Activated T-helper 1 cell treated with Interleukin-2 at 50 U/mL for 16 hours (primary cell): ENCODE measurements around the gene RDX.

Source experiments
- DNase-seq: peaks from one replicate; pipeline ENCODE4 v3.0.0-alpha.2; 2020; ENCODE audit warnings: low read depth

RDX gene

DNA sequence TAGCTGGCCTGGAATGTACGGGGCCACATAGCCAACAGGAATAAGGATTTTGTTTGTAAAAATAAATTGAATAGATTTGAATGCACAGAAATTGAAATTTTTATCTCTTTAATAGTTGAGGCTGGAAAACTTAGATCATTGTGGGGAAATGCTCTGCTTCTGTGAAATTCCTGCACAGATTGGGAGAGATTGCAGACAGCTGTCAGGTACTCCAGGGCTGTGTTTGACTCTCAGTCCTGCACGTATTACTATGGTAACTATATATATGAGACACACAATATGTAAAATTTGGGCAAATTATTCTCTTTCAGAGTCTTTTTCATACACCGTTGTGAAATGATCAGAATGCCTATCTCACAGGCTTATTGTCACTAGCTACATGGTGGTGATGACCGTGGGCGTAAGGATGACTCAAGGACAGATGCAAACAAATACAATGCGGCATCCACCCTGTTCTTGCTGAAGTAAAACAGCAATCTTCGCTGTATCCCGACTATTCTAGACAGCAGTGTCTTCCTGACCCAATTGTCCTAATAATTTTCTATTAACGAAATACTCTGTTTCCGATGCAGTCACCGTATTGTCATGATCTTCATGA is 123.8 kb downstream of the RDX start:
- no peak for DNase-seq

DNA sequence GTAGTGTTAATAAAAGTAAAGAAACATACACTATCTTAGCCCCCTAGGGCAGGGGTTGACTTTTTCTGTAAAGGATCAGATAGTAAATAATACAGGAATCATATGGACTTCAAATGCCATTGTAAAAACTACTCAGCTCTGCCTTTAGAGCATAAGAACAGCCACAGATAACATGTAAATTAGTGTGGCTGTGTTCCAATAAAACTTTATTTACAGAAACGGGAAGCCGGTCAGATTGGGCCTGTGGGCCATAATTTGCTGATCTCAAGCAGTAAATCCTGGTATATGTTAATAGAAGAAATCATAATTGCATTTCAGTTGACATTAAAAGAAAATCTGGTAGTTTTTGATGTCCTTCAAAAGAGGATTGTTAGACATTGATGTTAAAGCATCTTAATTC is 126.7 kb downstream of the RDX start:
- DNase-seq: no peak

DNA sequence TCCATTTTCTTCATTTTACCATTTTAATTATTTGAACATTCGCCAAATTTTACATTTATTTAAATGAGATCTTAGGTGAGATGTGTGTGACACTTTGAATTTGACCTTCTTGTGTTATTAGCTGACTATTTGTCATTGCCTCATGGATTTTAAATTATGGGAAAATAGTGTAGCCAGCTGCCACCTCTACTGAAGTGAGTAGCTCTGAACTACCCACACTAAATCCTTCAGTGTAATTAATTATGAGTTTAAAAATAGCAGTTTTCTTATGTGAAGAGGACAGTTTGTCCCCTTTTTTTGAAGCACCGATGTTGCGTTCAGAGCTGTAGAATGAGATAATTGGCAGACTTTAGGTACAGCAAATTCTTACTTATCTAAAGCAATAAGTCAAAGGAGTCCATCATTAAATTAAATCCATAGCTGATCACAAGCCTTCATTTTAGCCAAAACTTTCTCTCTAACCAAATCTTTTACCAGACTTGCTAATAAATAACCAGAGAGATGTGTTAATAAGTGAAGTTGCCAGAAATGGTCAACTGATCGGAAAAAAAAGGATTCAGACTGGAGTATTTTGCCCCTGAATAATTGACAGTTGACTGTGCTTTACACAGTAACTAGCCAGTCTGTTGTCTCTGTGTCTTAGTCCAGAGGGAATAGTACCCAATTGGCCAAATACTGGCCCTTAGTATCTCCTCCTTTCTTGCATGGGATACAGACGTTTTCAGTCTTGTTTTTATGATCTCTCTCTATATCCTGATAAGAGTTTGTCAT is 128.2 kb downstream of the RDX start:
- DNase-seq: no peak

DNA sequence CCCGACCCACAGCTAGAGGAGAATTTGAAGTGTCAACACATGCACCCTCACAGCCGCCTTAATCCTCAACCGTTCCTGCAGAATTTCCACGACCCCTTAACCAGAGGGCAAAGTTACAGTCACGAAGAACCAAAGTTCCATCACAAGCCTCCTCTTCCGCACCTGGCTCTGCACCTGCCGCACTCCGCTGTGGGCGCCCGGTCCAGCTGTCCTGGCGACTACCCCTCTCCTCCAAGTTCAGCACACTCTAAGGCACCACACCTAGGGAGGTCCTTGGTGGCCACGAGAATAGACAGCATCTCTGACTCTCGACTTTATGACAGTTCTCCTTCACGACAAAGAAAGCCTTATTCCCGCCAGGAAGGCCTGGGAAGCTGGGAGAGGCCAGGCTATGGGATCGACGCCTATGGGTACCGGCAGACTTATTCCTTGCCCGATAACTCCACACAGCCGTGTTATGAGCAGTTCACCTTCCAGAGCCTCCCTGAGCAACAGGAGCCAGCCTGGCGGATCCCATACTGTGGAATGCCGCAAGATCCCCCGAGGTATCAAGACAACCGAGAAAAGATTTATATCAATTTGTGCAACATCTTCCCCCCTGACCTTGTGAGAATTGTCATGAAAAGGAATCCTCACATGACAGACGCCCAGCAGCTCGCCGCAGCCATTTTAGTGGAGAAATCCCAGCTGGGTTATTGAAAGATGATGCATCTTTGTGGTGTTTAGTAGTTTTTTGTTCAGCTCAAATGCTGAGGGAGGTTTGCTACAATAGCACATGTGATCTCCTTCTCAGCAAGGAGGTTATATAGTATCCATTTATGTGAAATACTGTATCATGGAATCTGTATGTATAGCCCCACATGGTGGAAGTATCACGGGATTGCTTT is 131.1 kb downstream of the RDX start:
- no peak for DNase-seq

DNA sequence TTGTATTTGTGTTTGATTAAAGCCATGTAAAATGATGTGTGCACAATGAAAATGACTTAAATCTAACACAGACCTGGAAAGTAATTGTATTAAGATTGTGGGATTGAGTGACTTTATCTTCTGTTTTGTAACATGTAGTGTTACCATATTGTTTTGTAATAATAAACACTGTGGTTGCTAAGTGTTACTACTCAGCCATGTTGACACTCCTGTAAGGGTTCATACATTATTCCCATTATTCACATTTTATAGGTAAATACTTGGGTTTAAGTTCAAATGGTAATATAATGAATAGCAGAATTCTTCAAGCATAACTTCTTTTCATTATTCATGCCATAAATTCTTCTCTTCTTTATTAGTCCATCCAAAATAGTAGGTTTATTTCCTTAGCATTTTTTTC is 134.2 kb downstream of the RDX start:
- no peak for DNase-seq

DNA sequence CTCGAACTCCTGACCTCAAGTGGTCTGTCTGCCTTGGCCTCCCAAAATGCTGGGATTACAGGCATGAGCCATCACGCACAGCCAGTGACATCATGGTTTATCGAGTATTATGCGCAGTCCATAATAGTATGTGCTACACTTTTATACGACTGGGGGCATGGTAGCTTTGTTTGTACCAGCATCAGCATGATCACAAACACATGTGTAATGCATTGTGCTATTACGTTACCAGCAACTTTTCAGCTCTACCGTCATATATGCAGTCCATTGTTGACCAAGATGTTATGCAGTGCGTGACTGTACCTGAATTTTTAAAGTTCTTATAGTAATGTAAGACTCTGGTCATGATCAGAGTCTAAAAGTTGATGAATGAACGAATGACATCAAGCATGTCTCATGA is 135.4 kb downstream of the RDX start:
- DNase-seq: no peak

DNA sequence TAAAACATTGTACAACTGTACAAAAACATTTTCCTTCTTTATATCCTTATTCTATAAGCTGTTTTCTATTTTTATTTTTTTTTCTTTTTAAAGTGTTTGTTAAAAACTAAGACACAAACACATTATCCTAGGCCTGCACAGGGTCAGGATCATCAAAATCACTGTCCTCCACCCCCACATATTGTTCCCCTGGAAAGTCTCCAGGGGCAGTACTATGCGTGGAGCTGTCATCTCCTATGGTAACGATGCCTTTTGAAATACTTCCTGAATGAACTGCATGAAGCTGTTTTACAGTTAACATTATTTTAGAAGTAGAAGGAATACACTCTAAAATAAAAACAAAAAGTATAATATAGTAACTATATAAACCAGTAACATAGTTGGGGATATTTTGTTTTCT is 136.0 kb downstream of the RDX start:
- DNase-seq: no peak

DNA sequence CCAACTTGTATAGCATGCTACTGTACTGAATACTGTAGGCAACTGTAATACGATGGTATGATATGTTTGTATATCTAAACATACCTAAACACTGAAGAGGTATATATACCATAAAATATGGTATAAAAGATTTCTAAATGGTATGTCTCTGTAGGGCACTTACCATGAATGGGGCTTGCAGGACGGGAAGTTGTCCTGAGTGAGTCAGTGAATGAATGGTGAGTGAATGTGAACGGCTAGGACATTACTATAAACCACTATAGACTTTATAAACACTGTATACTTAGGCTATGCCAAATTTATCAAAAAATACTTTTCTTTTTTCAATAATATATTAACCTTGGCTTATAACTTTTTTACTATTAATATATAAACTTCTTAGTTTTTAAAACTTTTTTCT is 136.4 kb downstream of the RDX start:
- no peak for DNase-seq

DNA sequence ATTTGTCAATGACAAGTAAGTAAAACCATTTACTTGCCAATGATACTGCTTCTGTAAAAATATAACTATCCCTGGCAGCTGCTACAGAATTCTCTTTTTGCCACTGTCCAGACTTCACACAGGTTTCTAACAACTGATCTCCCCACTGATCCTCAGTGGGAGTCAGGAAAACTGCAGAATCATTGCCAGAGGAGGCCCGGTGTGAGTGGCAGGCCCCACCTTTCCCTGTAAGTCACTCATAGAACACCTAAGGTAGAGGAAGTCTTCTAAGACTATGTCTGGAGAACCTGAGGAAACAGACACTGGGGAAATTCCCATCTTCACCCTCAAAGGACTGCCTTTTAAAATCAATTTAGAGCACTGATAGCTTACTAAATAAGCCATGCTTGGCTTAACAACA is 136.9 kb downstream of the RDX start:
- no peak for DNase-seq

DNA sequence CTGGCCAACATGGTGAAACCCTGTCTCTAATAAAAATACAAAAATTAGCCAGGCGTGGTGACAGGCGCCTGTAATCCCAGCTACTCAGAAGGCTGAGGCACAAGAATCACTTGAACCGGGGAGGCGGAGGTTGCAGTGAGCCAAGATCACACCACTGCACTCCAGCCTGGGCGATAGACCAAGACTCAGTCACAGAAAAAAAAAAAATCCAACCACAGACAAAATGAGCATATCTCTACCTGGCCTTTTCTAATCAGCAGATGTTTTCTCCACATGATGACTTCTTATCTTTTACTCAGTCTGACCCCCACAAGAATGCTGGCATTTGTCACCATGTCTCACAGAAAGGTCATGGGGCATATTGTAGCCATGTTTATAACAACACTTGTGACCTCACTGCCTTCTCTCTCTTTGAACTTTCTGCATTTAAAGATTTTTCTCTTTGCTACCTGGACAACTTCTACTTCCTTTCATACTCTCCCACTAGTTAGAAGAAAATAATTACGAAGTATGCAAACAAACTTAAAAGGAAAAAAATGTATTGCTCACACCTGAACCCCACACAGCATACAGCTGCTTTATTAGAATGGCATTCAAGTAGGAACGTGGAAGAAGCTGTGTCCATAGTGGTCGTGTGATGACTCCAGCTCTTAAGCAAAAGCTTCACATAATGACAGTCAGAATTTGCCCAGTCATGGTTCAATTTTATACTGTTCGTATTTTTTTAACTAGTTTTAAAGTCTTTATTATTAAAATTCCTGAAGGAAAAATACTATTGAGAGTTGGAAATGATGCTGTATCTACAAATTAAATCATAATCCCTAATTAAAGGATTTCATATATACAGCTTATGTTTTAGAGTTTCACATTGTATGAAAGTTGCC is 137.9 kb downstream of the RDX start:
- DNase-seq: no peak

DNA sequence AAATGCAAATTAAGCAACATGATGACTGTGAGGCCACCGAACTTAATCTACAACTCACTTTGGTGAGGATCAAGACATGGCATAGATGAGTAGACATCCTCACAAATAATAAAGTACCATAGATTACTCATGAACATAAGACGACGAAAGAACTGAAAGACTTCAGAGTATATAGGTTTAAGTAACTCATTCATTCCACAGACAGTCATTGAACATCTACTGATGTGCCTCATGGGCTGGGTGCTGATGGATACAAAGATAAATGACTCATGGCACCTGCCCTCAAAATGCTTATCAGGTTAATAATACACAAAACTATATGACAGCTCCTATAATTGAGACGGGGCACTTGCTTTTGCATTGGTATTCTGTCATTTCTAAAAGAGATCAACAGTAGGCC is 139.9 kb downstream of the RDX start:
- no peak for DNase-seq

DNA sequence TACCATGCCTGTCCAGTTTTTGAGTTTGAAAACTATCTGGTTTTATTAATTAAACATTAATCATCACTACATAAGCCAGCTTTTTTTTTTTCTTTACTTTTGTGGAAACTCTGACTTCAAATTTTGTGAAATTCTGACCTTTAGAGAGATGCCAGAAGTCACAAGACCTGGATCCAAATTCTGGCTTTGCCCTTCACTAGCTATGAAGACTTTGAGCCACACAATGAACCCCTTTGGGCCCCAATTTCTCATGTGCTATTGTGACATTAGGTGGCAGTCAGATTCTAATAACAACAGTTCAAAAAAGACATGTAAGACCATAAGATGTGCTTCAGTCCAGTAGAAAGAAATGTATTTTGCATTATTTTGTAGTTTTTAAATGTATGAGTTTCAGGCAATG is 142.9 kb downstream of the RDX start:
- no peak for DNase-seq

DNA sequence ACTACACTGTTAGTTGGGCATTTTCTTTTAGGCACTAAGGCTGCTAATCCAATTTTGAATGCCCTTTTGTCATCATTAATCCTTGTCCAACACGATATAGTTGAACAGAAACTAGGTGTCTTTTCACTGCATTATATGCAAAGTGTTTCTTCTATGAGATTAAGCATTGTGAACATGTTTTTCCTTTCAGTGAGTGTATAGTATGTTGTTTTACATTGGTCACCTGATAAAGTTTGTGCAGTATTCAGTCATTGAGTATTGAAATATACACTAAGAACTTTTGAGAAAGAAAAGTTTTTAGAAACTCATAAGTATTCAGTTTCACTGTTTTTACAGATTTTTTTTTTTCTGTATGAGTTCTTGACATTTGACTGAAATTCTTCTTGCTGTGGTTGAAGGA is 144.2 kb downstream of the RDX start:
- no peak for DNase-seq

DNA sequence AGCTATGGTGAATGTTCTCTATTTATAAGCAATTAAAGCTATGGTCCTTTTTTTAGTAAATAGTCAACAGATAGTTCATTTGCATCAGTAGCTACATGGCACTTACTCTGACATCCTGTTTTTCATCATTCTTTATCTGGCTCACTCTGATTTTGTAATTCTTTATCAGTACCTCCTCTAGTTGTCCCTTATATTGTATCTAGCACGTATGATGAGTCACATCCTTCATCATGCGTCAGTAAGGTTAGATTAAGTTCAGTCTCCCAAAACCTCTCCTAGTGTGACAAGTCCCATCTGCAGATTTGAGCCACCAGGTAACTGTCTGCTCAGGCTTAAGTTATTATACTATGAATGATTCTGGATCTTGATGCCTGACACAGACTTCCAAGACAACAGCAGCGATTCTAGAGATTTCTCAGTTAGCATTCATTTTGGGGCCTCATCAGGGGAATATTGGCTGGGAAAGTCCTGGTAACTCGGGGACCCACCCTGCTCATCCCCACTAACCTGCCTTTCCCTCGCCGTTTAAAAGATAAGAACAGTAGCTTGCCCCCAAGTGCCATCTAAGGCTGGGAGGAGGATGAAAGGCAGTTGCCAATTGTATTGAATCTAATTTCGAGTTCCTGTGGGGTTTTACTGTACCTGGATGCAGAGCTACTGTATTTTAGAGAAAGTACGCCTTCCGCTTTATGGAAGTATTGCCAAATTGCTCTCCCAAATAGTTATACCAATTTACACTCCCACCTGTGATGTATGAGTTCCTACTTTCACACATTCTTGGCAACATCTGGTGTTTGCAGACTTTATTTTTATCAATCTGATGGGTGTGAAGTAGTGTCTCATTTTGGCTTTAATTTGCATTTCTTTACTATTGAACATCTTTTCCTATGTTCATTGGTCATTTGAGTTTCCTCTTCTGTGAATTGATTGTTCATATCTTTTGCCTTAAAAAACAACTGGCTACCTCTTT is 147.4 kb downstream of the RDX start:
- no peak for DNase-seq

DNA sequence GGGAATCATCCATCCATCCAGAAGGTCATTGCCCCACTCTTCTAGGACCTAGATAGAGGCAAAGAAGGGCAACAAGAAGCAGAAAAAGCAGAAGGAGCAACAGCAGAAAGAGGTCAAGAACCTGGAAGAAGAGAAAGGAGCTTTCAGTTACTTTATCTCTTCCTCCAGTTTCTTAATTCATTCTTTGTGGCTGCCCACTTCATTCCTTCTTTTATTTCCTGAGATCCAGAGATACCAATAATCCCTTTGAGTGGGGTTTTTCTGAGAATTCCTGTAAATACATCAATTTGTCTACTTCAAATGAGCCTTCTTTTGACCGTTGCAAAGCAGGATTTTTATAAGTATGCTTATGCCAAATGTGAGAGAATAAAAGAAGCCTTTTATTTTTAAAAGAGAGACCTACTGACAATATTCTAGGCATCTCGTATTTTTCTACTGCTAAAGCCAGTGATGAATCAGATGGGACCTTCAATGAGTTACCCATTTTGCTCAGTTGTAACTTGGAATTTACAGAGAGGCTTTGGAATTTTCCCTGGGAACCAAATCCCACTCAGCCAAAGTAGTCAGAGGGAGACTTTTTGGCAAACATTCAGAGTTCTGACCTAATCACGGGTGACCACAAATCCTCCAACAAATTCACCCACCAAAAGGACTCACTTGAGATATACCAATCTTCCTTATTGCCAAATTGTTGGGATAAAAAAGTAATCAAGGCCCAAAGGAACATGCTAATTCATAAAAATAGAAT is 148.3 kb downstream of the RDX start:
- no peak for DNase-seq

DNA sequence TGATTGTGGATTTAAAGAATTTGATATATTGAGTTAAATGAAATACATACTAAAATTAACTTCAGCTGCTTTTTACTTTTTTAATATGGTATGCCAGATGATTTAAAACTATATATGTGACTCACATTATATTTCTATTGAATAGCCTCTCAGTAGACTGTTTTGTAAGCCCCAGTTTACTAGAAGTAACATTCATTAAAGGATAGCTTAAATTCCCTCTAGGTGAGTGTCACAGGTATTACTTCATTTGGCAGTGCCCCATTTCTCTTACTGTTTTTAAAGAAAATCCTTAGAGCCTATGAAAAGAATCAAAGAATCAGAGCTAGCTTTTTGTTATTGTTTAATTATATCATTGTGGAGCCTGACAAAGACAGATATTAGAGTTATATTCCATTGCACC is 154.6 kb downstream of the RDX start:
- DNase-seq: no peak

DNA sequence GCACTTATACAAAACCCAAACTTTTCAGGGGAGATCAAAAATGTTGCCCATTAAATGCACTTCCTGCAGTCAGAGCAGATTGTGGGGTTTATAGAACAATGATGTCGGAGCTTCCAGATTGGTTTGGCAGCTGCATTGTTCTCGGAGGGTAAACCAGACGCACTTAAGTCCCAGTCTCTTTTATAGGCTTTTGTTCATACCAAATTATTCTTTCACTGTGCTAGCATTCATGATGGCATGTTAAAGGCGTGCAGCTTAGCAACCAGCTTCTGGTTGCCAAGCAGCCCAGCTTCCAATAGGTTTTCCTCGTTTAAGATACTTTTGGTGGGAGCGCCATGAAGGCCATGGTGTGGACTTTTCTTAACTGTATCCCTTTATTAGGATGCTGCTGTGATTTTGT is 162.3 kb downstream of the RDX start:
- no peak for DNase-seq

DNA sequence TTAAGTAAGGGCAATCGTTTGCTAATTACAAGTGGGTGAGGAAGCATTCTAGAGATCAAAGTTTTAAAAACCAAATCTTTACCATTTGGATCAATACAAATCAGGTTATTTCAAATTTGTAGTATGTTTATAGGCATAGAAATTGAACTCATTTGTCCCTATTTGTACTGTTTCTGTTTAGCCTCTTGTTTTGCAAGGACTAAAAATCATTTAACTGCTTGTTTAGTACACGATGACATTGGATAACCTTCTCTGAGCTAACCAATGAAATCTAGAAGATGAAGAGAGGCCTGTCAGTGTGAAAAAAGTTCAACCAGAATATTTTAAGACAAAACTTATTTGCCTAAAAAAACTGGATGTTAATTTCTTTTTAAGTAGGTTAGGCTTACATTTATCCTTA is 163.3 kb downstream of the RDX start:
- DNase-seq: no peak

DNA sequence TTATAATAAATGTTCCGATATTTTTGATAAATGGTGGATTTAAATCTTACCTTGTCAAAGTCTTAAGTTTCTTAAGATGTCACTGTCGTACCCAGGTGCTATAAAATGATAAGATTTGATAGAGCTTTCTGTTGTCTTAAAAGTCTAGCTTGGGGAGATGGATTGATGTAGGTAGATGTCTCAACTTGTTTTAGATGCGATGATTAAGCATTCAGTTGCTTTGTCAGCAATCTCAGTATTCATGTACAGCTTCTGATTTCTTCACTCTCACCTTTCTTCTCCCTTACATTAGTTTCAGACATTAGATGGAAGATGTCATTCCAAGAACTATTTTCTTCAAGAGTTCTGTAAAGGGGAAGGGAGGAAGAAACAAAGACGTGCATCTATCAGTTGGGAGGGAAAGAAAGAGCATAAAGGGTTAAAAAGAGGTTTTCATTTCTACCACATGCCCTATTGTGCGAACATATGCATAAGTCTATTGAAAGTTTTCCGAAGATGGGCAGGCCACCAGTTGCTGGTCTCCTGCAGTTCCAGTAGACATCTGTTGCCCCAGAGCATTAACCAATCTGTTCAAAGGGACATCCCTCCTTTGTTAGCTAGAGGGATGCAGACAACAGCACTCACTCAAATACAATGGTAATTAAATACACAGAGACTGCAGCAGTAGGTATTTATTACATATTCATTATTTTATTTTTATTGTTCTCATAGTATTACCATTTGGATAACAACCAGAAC is 164.9 kb downstream of the RDX start:
- DNase-seq: no peak
